ENCODE data around the gene TMEM245. TPM values are rescaled to one million over a fixed set of nuclear protein-coding genes. Genes with fewer than 3 reads are reported as not detected.

TMEM245 gene
- total RNA-seq, 2 donors from 2014 or later = 25.1 to 39.7 TPM

GRCh38 chr9:109040571-109040970, 79.2 kb downstream of the TMEM245 start:
- TF ChIP-seq CTCF (IDR thresholded peaks at IDR 0.05) = no peak
- no peak overlapping the region for H3K9ac ChIP-seq (ENCODE audit: low read depth in 2 of 2, low read length in 2 of 2)
- H3K27me3 ChIP-seq = no peaks in the 10 kb centered on the region
- H3K4me1 ChIP-seq = no peaks in the 10 kb centered on the region
- no peak overlapping the region for H3K4me3 ChIP-seq
- intact Hi-C loops (cut with DNase I) = no loop called here
- DNase-seq = no peak
- H3K27ac ChIP-seq = no peak overlapping the region
- H3K9me3 ChIP-seq = no peaks in the 10 kb centered on the region
- no peaks in the 10 kb centered on the region for H3K36me3 ChIP-seq

- intact Hi-C loops (cut with DNase I) = no loop called here
Measured at GRCh38 chr9:109039539-109039938, 80.2 kb downstream of the TMEM245 start.

GRCh38 chr9:109037946-109038715, 81.6 kb downstream of the TMEM245 start:
- Histone ChIP-seq H3K36me3 (no peaks in the 10 kb centered on the region), H3K27me3 (no peaks in the 10 kb centered on the region), H3K27ac (no peak overlapping the region), H3K4me3 (no peak overlapping the region), H3K9me3 (no peaks in the 10 kb centered on the region), H3K9ac (ENCODE audit: low read depth in 2 of 2, low read length in 2 of 2) (no peak overlapping the region), H3K4me1 (no peaks in the 10 kb centered on the region)
- no peak for TF ChIP-seq CTCF (IDR thresholded peaks at IDR 0.05)
- intact Hi-C loops (cut with DNase I) = no loop called here
- no peak for DNase-seq

More at GRCh38 chr9:109039539-109039938, 80.2 kb downstream of the TMEM245 start:
- Histone ChIP-seq H3K9me3 (no peaks in the 10 kb centered on the region), H3K27ac (no peak overlapping the region), H3K36me3 (no peaks in the 10 kb centered on the region), H3K9ac (ENCODE audit: low read depth in 2 of 2, low read length in 2 of 2) (no peak overlapping the region), H3K4me1 (no peaks in the 10 kb centered on the region), H3K4me3 (no peak overlapping the region), H3K27me3 (no peaks in the 10 kb centered on the region)
- no peak for TF ChIP-seq CTCF (IDR thresholded peaks at IDR 0.05)
- no peak for DNase-seq

- no peaks in the 10 kb centered on the region for H3K36me3 ChIP-seq
- no peak overlapping the region for H3K4me3 ChIP-seq
- no peak for TF ChIP-seq CTCF (IDR thresholded peaks at IDR 0.05)
- no peaks in the 10 kb centered on the region for H3K27me3 ChIP-seq
- no peaks in the 10 kb centered on the region for H3K4me1 ChIP-seq
- intact Hi-C loops (cut with DNase I) = no loop called here
- DNase-seq = no peak
- H3K9me3 ChIP-seq = no peaks in the 10 kb centered on the region
- H3K27ac ChIP-seq = no peak overlapping the region
- no peak overlapping the region for H3K9ac ChIP-seq (ENCODE audit: low read depth in 2 of 2, low read length in 2 of 2)
Measured at GRCh38 chr9:109036744-109037680, 82.7 kb downstream of the TMEM245 start.

GRCh38 chr9:109035684-109036423, 83.9 kb downstream of the TMEM245 start:
- H3K9me3 ChIP-seq = no peaks in the 10 kb centered on the region
- H3K9ac ChIP-seq (ENCODE audit: low read depth in 2 of 2, low read length in 2 of 2) = no peak overlapping the region
- intact Hi-C loops (cut with DNase I) = no loop called here
- DNase-seq = no peak
- H3K27me3 ChIP-seq = no peaks in the 10 kb centered on the region
- H3K36me3 ChIP-seq = no peaks in the 10 kb centered on the region
- no peaks in the 10 kb centered on the region for H3K4me1 ChIP-seq
- no peak overlapping the region for H3K27ac ChIP-seq
- H3K4me3 ChIP-seq = no peak overlapping the region
- no peak for TF ChIP-seq CTCF (IDR thresholded peaks at IDR 0.05)

All from colonic mucosa (tissue), 4 donors.